ENCODE measurements around the gene CIDEA. TPM values are rescaled to one million over a fixed set of nuclear protein-coding genes. Genes with fewer than 3 reads are reported as not detected.

CIDEA gene
- total RNA-seq, 4 donors from 2014 or later = not detected

DNA sequence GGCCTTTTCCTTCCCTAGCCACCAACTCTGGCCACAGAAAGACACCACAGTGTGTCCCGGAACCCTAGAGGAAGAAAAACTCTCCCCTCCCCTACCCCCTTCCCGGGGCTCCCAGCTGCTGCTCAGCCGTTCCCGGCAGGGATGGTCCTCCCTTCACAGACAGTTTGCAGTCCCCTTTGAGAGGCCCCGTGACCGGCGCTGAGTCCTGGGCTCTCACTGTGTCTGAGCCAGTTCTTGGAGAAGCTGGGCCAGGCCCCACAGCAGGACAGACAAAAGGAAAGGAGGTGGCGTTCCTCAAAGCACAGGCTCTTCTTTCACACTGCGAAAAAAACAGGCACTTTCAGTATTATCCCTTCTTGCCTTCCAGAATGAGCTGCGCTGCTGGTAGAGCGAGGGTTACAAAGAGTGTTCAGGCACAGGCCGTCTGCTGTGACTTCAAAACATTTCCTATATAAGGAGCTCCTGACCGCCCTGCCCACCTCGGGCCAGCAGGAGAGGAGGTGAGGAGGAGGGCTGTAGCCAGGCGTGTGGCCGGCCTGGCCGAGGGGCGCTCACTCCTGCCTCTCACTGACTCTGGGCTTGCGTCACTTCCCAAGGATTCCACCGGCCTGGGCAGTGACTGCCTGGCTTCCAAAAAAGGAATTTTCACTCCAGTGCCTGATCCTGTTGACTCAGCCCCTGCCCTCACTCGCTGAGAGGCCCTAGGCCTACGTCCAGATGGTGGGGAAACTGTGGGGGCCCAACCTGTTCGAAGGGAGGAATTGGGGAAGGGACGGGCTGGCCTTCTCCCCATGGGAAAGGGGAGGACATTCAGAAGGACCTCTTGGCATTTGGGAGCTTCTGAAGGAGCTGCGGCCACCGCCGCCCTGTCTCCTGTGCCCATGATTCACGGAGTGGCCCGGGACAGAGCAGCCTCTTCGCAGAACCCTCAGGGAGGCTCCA, 24.9 kb downstream of the CIDEA start:
- Histone ChIP-seq H3K4me1 (peaks cover 18 to 58% (median 56%) of the 10 kb centered on the region in 4 donors), H3K9me3 (no peaks in the 10 kb centered on the region), H3K4me3 (peak overlapping the region; percentile 48 to 61 (median 59)), H3K27me3 (no peaks in the 10 kb centered on the region), H3K36me3 (no peaks in the 10 kb centered on the region), H3K27ac (replicated peaks in 1 of 4) (peak overlapping the region; percentile 93 to 98 (median 96))
- intact Hi-C loops (cut with DNase I) = loop anchor here (5.0 kb wide), 1 partner anchor 98 kb away; the partner anchor contains the start of gene AFG3L2
- DNase-seq (ENCODE audit: extremely low spot score) = peak; percentile 94
- whole genome bisulfite sequencing = 19% methylated on average over 24 of the region's 30 CpGs
- TF ChIP-seq POLR2A (IDR thresholded peaks at IDR 0.05; ENCODE audit: low read depth) = peak; percentile 43
- TF ChIP-seq, protein P1, sequence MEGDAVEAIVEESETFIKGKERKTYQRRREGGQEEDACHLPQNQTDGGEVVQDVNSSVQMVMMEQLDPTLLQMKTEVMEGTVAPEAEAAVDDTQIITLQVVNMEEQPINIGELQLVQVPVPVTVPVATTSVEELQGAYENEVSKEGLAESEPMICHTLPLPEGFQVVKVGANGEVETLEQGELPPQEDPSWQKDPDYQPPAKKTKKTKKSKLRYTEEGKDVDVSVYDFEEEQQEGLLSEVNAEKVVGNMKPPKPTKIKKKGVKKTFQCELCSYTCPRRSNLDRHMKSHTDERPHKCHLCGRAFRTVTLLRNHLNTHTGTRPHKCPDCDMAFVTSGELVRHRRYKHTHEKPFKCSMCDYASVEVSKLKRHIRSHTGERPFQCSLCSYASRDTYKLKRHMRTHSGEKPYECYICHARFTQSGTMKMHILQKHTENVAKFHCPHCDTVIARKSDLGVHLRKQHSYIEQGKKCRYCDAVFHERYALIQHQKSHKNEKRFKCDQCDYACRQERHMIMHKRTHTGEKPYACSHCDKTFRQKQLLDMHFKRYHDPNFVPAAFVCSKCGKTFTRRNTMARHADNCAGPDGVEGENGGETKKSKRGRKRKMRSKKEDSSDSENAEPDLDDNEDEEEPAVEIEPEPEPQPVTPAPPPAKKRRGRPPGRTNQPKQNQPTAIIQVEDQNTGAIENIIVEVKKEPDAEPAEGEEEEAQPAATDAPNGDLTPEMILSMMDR (IDR thresholded peaks at IDR 0.05) = peak in 2 of 3 experiments; percentile 23 to 24
- peak; percentile 52 for TF ChIP-seq EP300 (IDR thresholded peaks at IDR 0.05)
- peak; percentile 99 for TF ChIP-seq POLR2AphosphoS5 (IDR thresholded peaks at IDR 0.05)

DNA sequence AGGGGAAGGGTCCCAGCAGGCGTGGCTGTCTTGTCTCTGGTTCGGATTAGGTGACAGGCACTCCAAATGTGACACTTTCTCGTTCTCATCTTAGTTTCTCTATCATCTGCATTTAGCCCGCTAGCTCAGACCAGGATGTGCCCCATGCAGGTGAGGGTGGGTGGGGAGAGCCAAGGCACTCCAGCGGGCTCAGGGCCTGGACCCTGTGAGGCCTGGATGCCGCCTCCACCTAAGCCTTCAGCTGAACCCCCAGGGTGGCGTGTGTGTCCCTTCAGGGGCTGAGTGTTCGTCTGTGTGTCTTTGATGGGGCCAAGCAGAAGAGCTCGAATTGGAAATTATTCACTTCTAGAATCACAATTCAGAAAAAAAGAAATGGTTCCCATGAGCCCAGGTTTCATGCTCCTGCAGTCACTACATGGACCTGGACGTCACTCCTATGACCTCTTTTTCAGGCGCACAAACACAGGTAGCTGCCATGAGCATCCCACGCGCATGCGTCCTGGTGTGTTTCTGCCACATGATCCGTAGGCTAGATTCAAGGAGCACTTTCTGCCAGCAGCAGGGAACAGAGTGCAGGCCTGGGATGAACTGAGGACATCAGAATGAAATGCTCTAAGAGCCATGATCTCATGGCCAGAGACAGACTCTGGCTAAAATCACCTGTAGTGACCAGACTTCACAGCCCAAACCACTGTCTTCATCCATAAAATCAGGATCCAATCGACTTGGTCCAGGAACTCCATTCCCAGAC, 25.8 kb downstream of the CIDEA start:
- H3K9me3 ChIP-seq = no peaks in the 10 kb centered on the region
- peak overlapping the region; percentile 48 to 61 (median 59) for H3K4me3 ChIP-seq
- no peaks in the 10 kb centered on the region for H3K36me3 ChIP-seq
- DNase-seq (ENCODE audit: extremely low spot score) = no peak
- no peak for TF ChIP-seq POLR2A (IDR thresholded peaks at IDR 0.05; ENCODE audit: low read depth)
- TF ChIP-seq, protein P1 (IDR thresholded peaks at IDR 0.05) = no peak
- peak; percentile 18 to 56 for TF ChIP-seq POLR2AphosphoS5 (IDR thresholded peaks at IDR 0.05)
- intact Hi-C loops (cut with DNase I) = loop anchor here (5.0 kb wide), 1 partner anchor 97 kb away; the partner anchor contains the start of gene AFG3L2
- H3K27me3 ChIP-seq = no peaks in the 10 kb centered on the region
- WGBS = 79% methylated on average over 11 of the region's 16 CpGs
- peaks cover 18 to 58% (median 56%) of the 10 kb centered on the region in 4 donors for H3K4me1 ChIP-seq
- H3K27ac ChIP-seq (replicated peaks in 1 of 4) = peak overlapping the region; percentile 93 to 98 (median 96)

DNA sequence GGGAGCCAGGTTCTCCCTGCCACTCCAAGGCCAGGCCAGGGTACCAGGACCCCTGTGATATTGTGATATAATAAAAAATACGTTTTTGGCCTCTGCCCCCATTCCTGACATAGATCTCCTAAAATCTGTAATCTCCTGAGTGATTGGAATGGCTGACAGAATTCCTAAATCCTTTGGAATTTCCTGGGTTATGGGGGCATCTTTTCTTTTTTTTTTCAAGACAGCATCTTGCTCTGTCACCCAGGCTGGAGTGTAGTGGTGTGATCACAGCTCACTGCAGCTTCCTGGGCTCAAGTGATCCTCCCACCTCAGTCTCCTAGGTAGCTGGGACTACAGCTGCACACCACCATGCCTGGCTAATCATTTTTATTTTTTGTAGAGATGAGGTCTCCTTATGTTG, 27.7 kb downstream of the CIDEA start:
- DNase-seq (ENCODE audit: extremely low spot score) = no peak
- intact Hi-C loops (cut with DNase I) = no loop called here
- TF ChIP-seq POLR2A (IDR thresholded peaks at IDR 0.05; ENCODE audit: low read depth) (no peak), EP300 (IDR thresholded peaks at IDR 0.05) (no peak), POLR2AphosphoS5 (IDR thresholded peaks at IDR 0.05) (no peak)
- TF ChIP-seq, protein P1 (IDR thresholded peaks at IDR 0.05) = no peak
- Histone ChIP-seq H3K9me3 (no peaks in the 10 kb centered on the region), H3K4me3 (no peak overlapping the region), H3K27ac (replicated peaks in 1 of 4) (peak overlapping the region; percentile 93 to 98 (median 96)), H3K27me3 (no peaks in the 10 kb centered on the region), H3K36me3 (no peaks in the 10 kb centered on the region), H3K4me1 (peaks cover 18 to 53% (median 50%) of the 10 kb centered on the region in 4 donors)
- WGBS = 50% methylated on average over 1 of the region's 1 CpG

DNA sequence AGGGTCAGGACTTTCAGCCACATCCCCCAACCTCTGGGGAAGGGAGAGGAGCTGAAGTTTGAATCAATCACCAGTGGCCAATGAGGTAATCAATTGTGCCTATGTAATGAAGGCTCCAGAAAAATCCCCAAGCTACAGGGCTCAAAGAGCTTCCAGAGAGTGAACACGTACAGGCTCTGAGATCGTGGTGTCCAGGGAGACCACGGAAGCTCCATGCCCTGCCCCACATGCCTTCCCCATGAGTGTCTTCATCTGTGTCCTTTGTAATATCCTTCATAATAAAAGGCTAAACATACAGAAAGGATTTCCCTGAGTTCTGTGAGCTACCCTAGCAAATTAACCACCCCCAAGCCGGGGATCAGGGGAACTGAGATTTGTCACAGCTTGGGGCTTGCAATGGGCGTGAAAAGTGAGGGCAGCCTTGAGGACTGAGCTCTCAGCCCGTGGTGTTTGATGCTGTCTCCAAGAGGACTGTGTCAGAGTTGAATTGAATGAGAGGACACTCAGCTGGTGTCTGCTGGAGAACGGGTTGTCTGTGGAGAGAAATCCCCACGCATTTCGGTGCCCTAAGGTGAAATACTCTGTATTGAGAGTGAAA, 28.4 kb downstream of the CIDEA start:
- no peak for DNase-seq (ENCODE audit: extremely low spot score)
- H3K27me3 ChIP-seq = peaks cover 0 to 4% (median 0%) of the 10 kb centered on the region in 4 donors
- H3K36me3 ChIP-seq = no peaks in the 10 kb centered on the region
- TF ChIP-seq POLR2AphosphoS5 (IDR thresholded peaks at IDR 0.05) = peak in 1 of 2 donors; percentile 41
- TF ChIP-seq, protein P1 (IDR thresholded peaks at IDR 0.05) = no peak
- no peak for TF ChIP-seq EP300 (IDR thresholded peaks at IDR 0.05)
- TF ChIP-seq POLR2A (IDR thresholded peaks at IDR 0.05; ENCODE audit: low read depth) = no peak
- intact Hi-C loops (cut with DNase I) = no loop called here
- peaks cover 17 to 53% (median 50%) of the 10 kb centered on the region in 4 donors for H3K4me1 ChIP-seq
- H3K9me3 ChIP-seq = no peaks in the 10 kb centered on the region
- 70% methylated on average over 9 of the region's 9 CpGs for WGBS
- no peak overlapping the region for H3K4me3 ChIP-seq
- H3K27ac ChIP-seq (replicated peaks in 1 of 4) = peak overlapping the region; percentile 93 to 98 (median 96)
